ENCODE results near the gene NELFCD.
"Not testable (repeated sequence)": the region's sequence is repeated elsewhere in the genome, so short reads cannot be mapped to it uniquely, and the experiment has no call there.

Gene NELFCD

GRCh38 chr20:59032713-59033059 is 51.6 kb downstream of the NELFCD start:
- no peak for DNase-seq (ENCODE audit: low read depth)
- H3K4me3 ChIP-seq (ENCODE audit: low read depth, low read length): peak overlapping the region; percentile 64
- TF ChIP-seq CTCF (IDR thresholded peaks at IDR 0.05; ENCODE audit: insufficient read depth, low read depth, low read length, missing control alignments): no peak

GRCh38 chr20:59033093-59033492 is 52.0 kb downstream of the NELFCD start:
- no peak for TF ChIP-seq CTCF (IDR thresholded peaks at IDR 0.05; ENCODE audit: insufficient read depth, low read depth, low read length, missing control alignments)
- DNase-seq (ENCODE audit: low read depth): no peak
- H3K4me3 ChIP-seq (ENCODE audit: low read depth, low read length): peak overlapping the region; percentile 64

GRCh38 chr20:59033616-59034165 is 52.6 kb downstream of the NELFCD start:
- TF ChIP-seq CTCF (IDR thresholded peaks at IDR 0.05; ENCODE audit: insufficient read depth, low read depth, low read length, missing control alignments): no peak
- DNase-seq (ENCODE audit: low read depth): no peak
- H3K4me3 ChIP-seq (ENCODE audit: low read depth, low read length): no peak overlapping the region

GRCh38 chr20:59035381-59035780 is 54.3 kb downstream of the NELFCD start:
- no peak for TF ChIP-seq CTCF (IDR thresholded peaks at IDR 0.05; ENCODE audit: insufficient read depth, low read depth, low read length, missing control alignments)

GRCh38 chr20:59037386-59037785 is 56.3 kb downstream of the NELFCD start:
- TF ChIP-seq CTCF (IDR thresholded peaks at IDR 0.05; ENCODE audit: insufficient read depth, low read depth, low read length, missing control alignments): no peak
- no peak for DNase-seq (ENCODE audit: low read depth)
- no peak overlapping the region for H3K4me3 ChIP-seq (ENCODE audit: low read depth, low read length)

More at GRCh38 chr20:59035381-59035780, 54.3 kb downstream of the NELFCD start:
- H3K4me3 ChIP-seq (ENCODE audit: low read depth, low read length): no peak overlapping the region
- no peak for DNase-seq (ENCODE audit: low read depth)

GRCh38 chr20:59039233-59039632 is 58.2 kb downstream of the NELFCD start:
- no peak overlapping the region for H3K4me3 ChIP-seq (ENCODE audit: low read depth, low read length)
- no peak for DNase-seq (ENCODE audit: low read depth)
- no peak for TF ChIP-seq CTCF (IDR thresholded peaks at IDR 0.05; ENCODE audit: insufficient read depth, low read depth, low read length, missing control alignments)

GRCh38 chr20:59040667-59041066 is 59.6 kb downstream of the NELFCD start:
- no peak for DNase-seq (ENCODE audit: low read depth)
- no peak for TF ChIP-seq CTCF (IDR thresholded peaks at IDR 0.05; ENCODE audit: insufficient read depth, low read depth, low read length, missing control alignments)
- no peak overlapping the region; the same call in 1 of the 2 replicates for H3K4me3 ChIP-seq (ENCODE audit: low read depth, low read length)

- DNase-seq (ENCODE audit: low read depth): not testable (repeated sequence)
- H3K4me3 ChIP-seq (ENCODE audit: low read depth, low read length): peak overlapping the region; percentile 75
These were observed 60.4 kb downstream of the NELFCD start for GRCh38 chr20:59041487-59041886.
